Coronary artery (tissue), 2 donors: ENCODE measurements around the gene COL9A3.
A peak's percentile ranks its signal among the peaks of the same experiment; 100 is the strongest.

ENCODE experiments used
- DNase-seq: peaks from one replicate; pipeline ENCODE4 v3.0.0-alpha.2; 2017; ENCODE audit warnings: low spot score
- H3K27ac ChIP-seq, 2 donors: fragments of 200-600 bp; sonication (generic); one replicate each; pipeline ENCODE4 v1.5.1; 2016 to 2019
- H3K4me3 ChIP-seq: fragments of 200-600 bp; sonication (generic); 2 replicates; pipeline ENCODE4 v1.5.1; 2016; ENCODE audit warnings: mild to moderate bottlenecking, moderate library complexity
- TF ChIP-seq, protein P1 (sequence below): fragments of 200-600 bp; sonication (generic); IDR thresholded peaks from one replicate; pipeline ENCODE4 v1.5.1; 2019; ENCODE audit warnings: antibody characterized with exemption

Gene COL9A3

DNA sequence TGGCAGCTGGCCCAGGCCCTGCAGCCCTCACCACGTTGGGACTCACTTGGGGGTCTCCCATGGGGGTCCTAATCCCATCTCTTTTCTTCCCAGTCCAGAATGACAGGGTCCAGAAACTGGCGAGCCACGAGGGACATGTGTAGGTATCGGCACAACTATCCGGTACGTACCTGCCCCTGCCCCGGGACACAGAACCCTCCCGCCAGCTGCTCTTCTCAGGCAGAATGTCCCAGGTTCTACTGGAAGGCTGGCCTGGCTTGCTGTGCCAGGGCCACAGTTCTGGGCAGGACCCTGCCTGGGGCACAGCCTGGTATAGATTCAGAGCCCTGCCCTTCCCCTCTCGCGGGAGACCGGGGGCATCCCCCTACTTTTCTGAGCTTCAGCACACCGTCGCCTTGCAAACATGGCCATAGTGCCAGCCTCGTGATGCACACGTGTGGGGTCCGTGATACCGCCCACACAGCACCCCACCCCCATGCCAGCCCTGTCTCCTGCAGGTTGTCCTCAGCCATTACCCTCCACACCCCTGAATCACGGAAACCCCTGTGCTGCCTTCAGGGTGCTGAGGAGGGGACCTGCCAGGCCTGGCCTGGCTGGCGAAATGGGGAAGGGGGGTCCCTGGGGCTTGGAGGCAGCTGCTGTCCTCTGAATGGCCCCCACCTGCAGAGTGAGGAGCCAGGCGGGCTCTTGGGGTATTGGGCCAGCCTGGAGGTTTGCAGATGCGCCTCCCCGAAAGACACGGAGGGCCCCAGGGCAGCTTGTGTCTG is 9.2 kb upstream of the COL9A3 start:
- no peak overlapping the region for H3K27ac ChIP-seq
- H3K4me3 ChIP-seq: no peak overlapping the region
- DNase-seq: no peak
- TF ChIP-seq, protein P1, sequence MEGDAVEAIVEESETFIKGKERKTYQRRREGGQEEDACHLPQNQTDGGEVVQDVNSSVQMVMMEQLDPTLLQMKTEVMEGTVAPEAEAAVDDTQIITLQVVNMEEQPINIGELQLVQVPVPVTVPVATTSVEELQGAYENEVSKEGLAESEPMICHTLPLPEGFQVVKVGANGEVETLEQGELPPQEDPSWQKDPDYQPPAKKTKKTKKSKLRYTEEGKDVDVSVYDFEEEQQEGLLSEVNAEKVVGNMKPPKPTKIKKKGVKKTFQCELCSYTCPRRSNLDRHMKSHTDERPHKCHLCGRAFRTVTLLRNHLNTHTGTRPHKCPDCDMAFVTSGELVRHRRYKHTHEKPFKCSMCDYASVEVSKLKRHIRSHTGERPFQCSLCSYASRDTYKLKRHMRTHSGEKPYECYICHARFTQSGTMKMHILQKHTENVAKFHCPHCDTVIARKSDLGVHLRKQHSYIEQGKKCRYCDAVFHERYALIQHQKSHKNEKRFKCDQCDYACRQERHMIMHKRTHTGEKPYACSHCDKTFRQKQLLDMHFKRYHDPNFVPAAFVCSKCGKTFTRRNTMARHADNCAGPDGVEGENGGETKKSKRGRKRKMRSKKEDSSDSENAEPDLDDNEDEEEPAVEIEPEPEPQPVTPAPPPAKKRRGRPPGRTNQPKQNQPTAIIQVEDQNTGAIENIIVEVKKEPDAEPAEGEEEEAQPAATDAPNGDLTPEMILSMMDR: no peak

DNA sequence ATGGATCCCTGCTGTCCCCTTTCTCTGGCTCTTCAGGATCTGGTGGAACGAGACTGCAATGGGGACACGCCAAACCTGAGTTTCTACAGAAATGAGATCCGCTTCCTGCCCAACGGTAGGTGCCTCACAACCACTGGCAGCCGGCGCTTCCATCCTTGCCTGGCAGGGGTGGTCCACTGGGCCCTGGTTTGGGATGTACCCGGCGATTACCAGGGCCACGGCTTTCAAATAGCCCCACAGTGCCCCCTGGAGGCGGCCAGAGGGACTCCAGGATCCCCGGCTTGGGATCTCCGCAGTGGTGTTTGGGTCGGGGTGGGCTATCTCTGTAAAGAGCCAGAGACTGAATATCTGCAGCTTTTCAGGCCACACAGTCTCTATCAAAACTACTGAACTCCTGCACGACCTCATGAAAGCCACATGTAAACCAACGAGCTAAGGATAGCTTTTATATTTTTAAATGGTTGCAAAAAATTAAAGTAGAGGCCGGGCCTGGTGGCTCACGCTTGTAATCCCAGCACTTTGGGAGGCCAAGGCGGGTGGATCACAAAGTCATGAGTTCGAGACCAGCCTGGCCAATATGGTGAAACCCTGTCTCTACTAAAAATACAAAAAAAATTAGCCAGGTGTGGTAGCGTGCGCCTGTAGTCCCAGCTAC is 8.5 kb upstream of the COL9A3 start:
- DNase-seq: no peak
- H3K27ac ChIP-seq: no peak overlapping the region
- TF ChIP-seq, protein P1: peak; percentile 96

DNA sequence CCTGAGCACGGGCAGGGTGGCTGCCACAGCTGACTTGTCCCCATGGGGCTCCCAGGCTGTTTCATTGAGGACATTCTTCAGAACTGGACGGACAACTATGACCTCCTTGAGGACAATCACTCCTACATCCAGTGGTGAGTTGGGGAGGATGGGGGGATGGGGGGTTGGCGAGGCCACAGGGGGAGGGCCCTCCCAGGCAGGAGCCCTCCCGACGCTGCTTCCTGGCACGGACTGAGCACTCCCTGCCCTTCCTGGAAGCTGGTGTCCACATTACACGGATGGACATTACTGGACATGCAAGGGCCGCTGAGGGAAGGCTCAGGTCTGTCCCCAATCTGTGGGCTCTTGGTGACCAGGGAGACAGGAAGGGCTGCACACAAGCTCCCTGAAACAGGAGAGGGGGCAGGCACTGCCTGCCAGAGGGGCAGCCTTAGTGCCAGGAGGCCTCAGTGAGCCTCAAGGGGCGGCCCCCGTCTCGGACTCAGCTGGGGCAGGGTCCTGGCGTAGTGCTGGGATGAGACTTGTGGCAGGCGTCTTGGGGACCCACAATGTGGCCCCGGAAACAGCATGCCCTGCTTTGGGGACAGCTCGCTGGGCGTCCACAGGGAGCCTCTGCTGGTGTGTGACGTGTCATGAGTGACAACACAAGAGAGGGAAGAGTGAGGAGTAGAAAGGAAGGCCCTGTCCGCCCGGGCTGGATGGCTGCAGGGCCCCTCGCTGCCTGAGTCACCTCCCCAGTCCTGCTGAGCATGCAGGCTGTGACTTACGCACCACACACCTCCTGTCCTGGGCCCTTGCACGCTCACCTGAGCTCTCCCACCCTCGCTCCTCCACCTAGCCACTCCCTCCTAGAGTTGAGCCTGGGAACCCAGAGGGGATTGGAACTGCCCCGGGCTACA is 7.1 kb upstream of the COL9A3 start:
- DNase-seq: no peak
- Histone ChIP-seq H3K4me3 (no peak overlapping the region), H3K27ac (no peak overlapping the region)
- TF ChIP-seq, protein P1: no peak

More for the DNA sequence above, 8.5 kb upstream of the COL9A3 start:
- H3K4me3 ChIP-seq: no peak overlapping the region

DNA sequence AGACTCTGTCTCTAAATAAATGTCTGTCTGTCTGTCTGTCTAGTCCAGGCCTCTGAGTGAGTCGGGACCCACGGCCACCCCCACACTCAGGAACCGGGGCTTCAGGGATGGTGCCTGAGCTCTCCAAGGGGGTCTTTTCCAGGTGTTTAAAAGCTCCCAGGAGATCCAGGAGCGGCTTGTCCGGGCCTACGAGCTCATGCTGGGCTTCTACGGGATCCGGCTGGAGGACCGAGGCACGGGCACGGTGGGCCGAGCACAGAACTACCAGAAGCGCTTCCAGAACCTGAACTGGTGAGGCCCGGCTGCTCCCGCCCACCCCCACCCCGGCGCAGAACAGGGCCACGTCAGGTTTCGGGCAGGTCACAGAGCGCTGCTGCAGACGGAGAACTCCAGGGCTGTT is 5.5 kb upstream of the COL9A3 start:
- Histone ChIP-seq H3K27ac (no peak overlapping the region), H3K4me3 (no peak overlapping the region)
- DNase-seq: no peak
- TF ChIP-seq, protein P1: no peak

DNA sequence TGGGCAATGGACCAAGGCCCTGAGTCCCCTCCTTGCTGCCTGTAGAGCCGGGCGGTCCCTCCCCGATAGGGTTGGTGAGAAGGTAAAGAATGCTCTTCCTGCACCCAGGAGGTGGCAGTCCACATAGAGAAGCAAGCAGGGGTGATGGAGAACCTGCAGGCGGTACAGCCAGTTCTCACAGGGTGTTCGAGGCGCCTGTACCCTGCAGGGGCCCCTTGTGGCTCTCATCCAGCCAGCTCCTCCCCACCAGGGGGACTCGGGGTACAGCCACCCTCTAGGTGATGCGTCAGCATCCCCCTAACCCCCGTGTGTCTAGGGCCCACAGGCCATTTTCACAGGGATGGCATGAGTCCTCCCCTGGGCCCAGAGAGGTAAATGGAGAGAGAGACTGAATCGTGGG is 5.1 kb upstream of the COL9A3 start:
- no peak for DNase-seq
- H3K4me3 ChIP-seq: no peak overlapping the region
- TF ChIP-seq, protein P1: no peak
- no peak overlapping the region for H3K27ac ChIP-seq

DNA sequence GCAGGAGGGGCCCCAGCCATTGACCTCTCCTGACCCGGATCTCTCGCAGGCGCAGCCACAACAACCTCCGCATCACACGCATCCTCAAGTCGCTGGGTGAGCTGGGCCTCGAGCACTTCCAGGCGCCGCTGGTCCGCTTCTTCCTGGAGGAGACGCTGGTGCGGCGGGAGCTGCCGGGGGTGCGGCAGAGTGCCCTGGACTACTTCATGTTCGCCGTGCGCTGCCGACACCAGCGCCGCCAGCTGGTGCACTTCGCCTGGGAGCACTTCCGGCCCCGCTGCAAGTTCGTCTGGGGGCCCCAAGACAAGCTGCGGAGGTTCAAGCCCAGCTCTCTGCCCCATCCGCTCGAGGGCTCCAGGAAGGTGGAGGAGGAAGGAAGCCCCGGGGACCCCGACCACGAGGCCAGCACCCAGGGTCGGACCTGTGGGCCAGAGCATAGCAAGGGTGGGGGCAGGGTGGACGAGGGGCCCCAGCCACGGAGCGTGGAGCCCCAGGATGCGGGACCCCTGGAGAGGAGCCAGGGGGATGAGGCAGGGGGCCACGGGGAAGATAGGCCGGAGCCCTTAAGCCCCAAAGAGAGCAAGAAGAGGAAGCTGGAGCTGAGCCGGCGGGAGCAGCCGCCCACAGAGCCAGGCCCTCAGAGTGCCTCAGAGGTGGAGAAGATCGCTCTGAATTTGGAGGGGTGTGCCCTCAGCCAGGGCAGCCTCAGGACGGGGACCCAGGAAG is 4.5 kb upstream of the COL9A3 start:
- DNase-seq: no peak
- no peak overlapping the region for H3K4me3 ChIP-seq
- H3K27ac ChIP-seq: no peak overlapping the region
- TF ChIP-seq, protein P1: no peak
